H9 (cell line): ENCODE measurements around the gene CARD19. TPM values are rescaled to one million over a fixed set of nuclear protein-coding genes. Genes with fewer than 3 reads are reported as not detected.

Source experiments
- DNase-seq: peaks from one replicate; pipeline ENCODE4 v3.0.0-alpha.2; 2017
- H2AFZ ChIP-seq: one replicate; pipeline ENCODE4 v1.6.1; 2013; ENCODE audit warnings: mild to moderate bottlenecking, low read length, control low read depth, moderate library complexity
- H2AK5ac ChIP-seq: 2 replicates; pipeline ENCODE4 v1.6.1; 2013; ENCODE audit warnings: low read length, control low read depth, mixed read lengths; ENCODE audit not compliant: insufficient read length
- H2BK120ac ChIP-seq: one replicate; pipeline ENCODE4 v1.6.1; 2013; ENCODE audit warnings: low read depth, mild to moderate bottlenecking, low read length, control low read depth, inconsistent platforms; ENCODE audit not compliant: poor library complexity, severe bottlenecking
- H2BK12ac ChIP-seq: 2 replicates; pipeline ENCODE4 v1.6.1; 2013; ENCODE audit warnings: low read length, control low read depth, mixed read lengths, low read depth; ENCODE audit not compliant: insufficient read length
- H2BK15ac ChIP-seq: 2 replicates; pipeline ENCODE4 v1.6.1; 2013; ENCODE audit warnings: low read depth, low read length, control low read depth
- H2BK20ac ChIP-seq: one replicate; pipeline ENCODE4 v1.6.1; 2013; ENCODE audit warnings: low read depth, mild to moderate bottlenecking, low read length, control low read depth, inconsistent platforms; ENCODE audit not compliant: poor library complexity, severe bottlenecking
- H2BK5ac ChIP-seq: 2 replicates; pipeline ENCODE4 v1.6.1; 2013; ENCODE audit warnings: low read length, control low read depth, mixed read lengths; ENCODE audit not compliant: insufficient read length
- H3K14ac ChIP-seq: 2 replicates; pipeline ENCODE4 v1.6.1; 2013; ENCODE audit warnings: low read length, control low read depth; ENCODE audit not compliant: insufficient read depth
- H3K18ac ChIP-seq: 2 replicates; pipeline ENCODE4 v1.6.1; 2013; ENCODE audit warnings: low read depth, mild to moderate bottlenecking, mixed read lengths, low read length, control low read depth; ENCODE audit not compliant: insufficient read length
- H3K23ac ChIP-seq: 2 replicates; pipeline ENCODE4 v1.6.1; 2013; ENCODE audit warnings: low read length, control low read depth, mixed read lengths, low read depth; ENCODE audit not compliant: insufficient read length
- H3K23me2 ChIP-seq: 2 replicates; pipeline ENCODE4 v1.6.1; 2013; ENCODE audit warnings: low read depth, mild to moderate bottlenecking, mixed read lengths, low read length, control low read depth; ENCODE audit not compliant: insufficient read length, poor library complexity, severe bottlenecking
- H3K27ac ChIP-seq: 2 replicates; pipeline ENCODE4 v1.5.1; 2013; ENCODE audit warnings: low read length, control low read depth, mixed read lengths, low read depth; ENCODE audit not compliant: insufficient read length
- H3K27me3 ChIP-seq: 2 replicates; pipeline ENCODE4 v1.6.1; 2013; ENCODE audit warnings: low read length, control low read depth, inconsistent platforms; ENCODE audit not compliant: insufficient read depth
- H3K4ac ChIP-seq: 2 replicates; pipeline ENCODE4 v1.6.1; 2013; ENCODE audit warnings: low read depth, mild to moderate bottlenecking, control low read depth, inconsistent platforms, low read length, moderate library complexity
- H3K4me1 ChIP-seq: 2 replicates; pipeline ENCODE4 v1.6.1; 2013; ENCODE audit warnings: low read length, control low read depth, inconsistent platforms; ENCODE audit not compliant: insufficient read depth
- H3K4me2 ChIP-seq: 2 replicates; pipeline ENCODE4 v1.6.1; 2013; ENCODE audit warnings: low read length, control low read depth, mixed read lengths; ENCODE audit not compliant: insufficient read length, insufficient read depth
- H3K56ac ChIP-seq: 2 replicates; pipeline ENCODE4 v1.6.1; 2013; ENCODE audit warnings: low read depth, mild to moderate bottlenecking, mixed read lengths, low read length, control low read depth; ENCODE audit not compliant: insufficient read length
- H3K79me1 ChIP-seq: 2 replicates; pipeline ENCODE4 v1.6.1; 2013; ENCODE audit warnings: low read depth, mild to moderate bottlenecking, moderate library complexity, low read length, control low read depth, inconsistent platforms; ENCODE audit not compliant: insufficient read depth, poor library complexity, severe bottlenecking
- H3K79me2 ChIP-seq: 2 replicates; pipeline ENCODE4 v1.6.1; 2013; ENCODE audit warnings: low read length, control low read depth, inconsistent platforms; ENCODE audit not compliant: insufficient read depth
- H3K9ac ChIP-seq: 2 replicates; pipeline ENCODE4 v1.6.1; 2013; ENCODE audit warnings: low read length, control low read depth, mixed read lengths; ENCODE audit not compliant: insufficient read length; ENCODE audit errors: extremely low read depth
- H3K9me3 ChIP-seq: one replicate; pipeline ENCODE4 v1.6.1; 2013; ENCODE audit warnings: low read depth, low read length, inconsistent platforms; ENCODE audit not compliant: control insufficient read depth
- H3T11ph ChIP-seq: one replicate; pipeline ENCODE4 v1.6.1; 2013; ENCODE audit warnings: mild to moderate bottlenecking, low read length, control low read depth, inconsistent platforms
- H4K20me1 ChIP-seq: one replicate; pipeline ENCODE4 v1.6.1; 2013; ENCODE audit not compliant: control insufficient read depth, insufficient read length, insufficient read depth
- H4K5ac ChIP-seq: 2 replicates; pipeline ENCODE4 v1.6.1; 2013; ENCODE audit warnings: low read depth, mild to moderate bottlenecking, mixed read lengths, low read length, control low read depth; ENCODE audit not compliant: insufficient read length
- H4K8ac ChIP-seq: replicated peaks from 2 replicates; pipeline ENCODE4 v1.6.1; 2013; ENCODE audit warnings: low read length, control low read depth, mixed read lengths, low read depth; ENCODE audit not compliant: insufficient read length
- H4K91ac ChIP-seq: 2 replicates; pipeline ENCODE4 v1.6.1; 2013; ENCODE audit warnings: low read depth, mild to moderate bottlenecking, moderate library complexity, mixed read lengths, low read length, control low read depth; ENCODE audit not compliant: insufficient read length
- H3K27ac Mint-ChIP-seq, 3 experiments: 2 replicates in 2 of 3; 3 replicates in 1 of 3; pipeline ENCODE4 v1.8.0; 2020 to 2021; ENCODE audit warnings: mixed read lengths in 3 of 3, mild to moderate bottlenecking in 1 of 3, moderate library complexity in 1 of 3
- H3K27me3 Mint-ChIP-seq: 2 replicates; pipeline ENCODE4 v1.8.0; 2021; ENCODE audit warnings: low read depth, mild to moderate bottlenecking, moderate library complexity, mixed read lengths
- H3K36me3 Mint-ChIP-seq, 3 experiments: 2 replicates in 2 of 3; 3 replicates in 1 of 3; pipeline ENCODE4 v1.8.0; 2020 to 2021; ENCODE audit warnings: low read depth in 3 of 3, mixed read lengths in 3 of 3; ENCODE audit not compliant: insufficient read depth in 1 of 3
- H3K4me1 Mint-ChIP-seq, 2 experiments: 2 replicates each; pipeline ENCODE4 v1.8.0; 2020; ENCODE audit warnings: mixed read lengths in 2 of 2
- H3K4me3 Mint-ChIP-seq, 2 experiments: 2 replicates in 1 of 2; 3 replicates in 1 of 2; pipeline ENCODE4 v1.8.0; 2020 to 2021; ENCODE audit warnings: mild to moderate bottlenecking in 2 of 2, mixed read lengths in 2 of 2, moderate library complexity in 1 of 2
- H3K9me3 Mint-ChIP-seq, 2 experiments: 2 replicates in 1 of 2; 3 replicates in 1 of 2; pipeline ENCODE4 v1.8.0; 2020; ENCODE audit warnings: mild to moderate bottlenecking in 2 of 2, mixed read lengths in 2 of 2, moderate library complexity in 1 of 2
- CTCF ChIP-seq: fragments of 200-600 bp; sonication (generic); conservative IDR thresholded peaks from 3 replicates; pipeline ENCODE4 v1.8.0; 2021; ENCODE audit warnings: antibody characterized with exemption, mild to moderate bottlenecking
- WGBS: extraction: QIAGEN DNeasy Blood & Tissue Kit; methylation state at CpG from one replicate; pipeline ENCODE4 v1.1.7; 2013; ENCODE audit warnings: missing lambda C conversion rate, low lambda C conversion rate, mixed read lengths; ENCODE audit not compliant: insufficient read length; ENCODE audit errors: extremely low coverage; 5-methylcytosine and 5-hydroxymethylcytosine counted together
- total RNA-seq: library from RNA; stranded (reverse); gene quantifications from 2 replicates; pipeline ENCODE4 v1.2.1, GENCODE V29; 2021

CARD19 gene
- total RNA-seq, 1 experiment from 2014 or later: 21.4 TPM

GRCh38 chr9:93132946-93133680 is 37.1 kb downstream of the CARD19 start:
- H3K4me1 Mint-ChIP-seq: peaks cover 15 to 28% of the 10 kb centered on the region in 2 experiments
- Histone ChIP-seq H2BK15ac (no peak overlapping the region), H3K27me3 (peaks cover 5% of the 10 kb centered on the region; the same call in 1 of the 2 replicates), H3K18ac (no peak overlapping the region), H3K23me2 (no peaks in the 10 kb centered on the region), H2BK20ac (no peak overlapping the region), H3K4me2 (peak overlapping the region; percentile 48), H2BK5ac (no peak overlapping the region), H2BK12ac (no peak overlapping the region), H3K56ac (no peak overlapping the region), H4K91ac (no peak overlapping the region), H2AFZ (no peak overlapping the region), H3T11ph (no peak overlapping the region), H3K4me1 (no peaks in the 10 kb centered on the region; the same call in 1 of the 2 replicates), H3K9ac (no peak overlapping the region), H3K23ac (no peak overlapping the region), H4K5ac (no peak overlapping the region), H3K27ac (no peak overlapping the region), H3K4ac (no peak overlapping the region), H3K9me3 (no peaks in the 10 kb centered on the region), H3K14ac (no peak overlapping the region; the same call in 1 of the 2 replicates), H3K79me1 (no peaks in the 10 kb centered on the region), H4K20me1 (no peaks in the 10 kb centered on the region), H2BK120ac (no peak overlapping the region), H3K79me2 (no peaks in the 10 kb centered on the region), H2AK5ac (no peak overlapping the region), H4K8ac (no peak overlapping the region)
- no CpG with 5 or more reads among the region's 21 CpGs for WGBS
- no peaks in the 10 kb centered on the region for H3K9me3 Mint-ChIP-seq
- H3K27ac Mint-ChIP-seq: no peak overlapping the region
- peak overlapping the region; percentile 74 to 85 for H3K4me3 Mint-ChIP-seq
- DNase-seq: no peak
- no peak for TF ChIP-seq CTCF
- H3K36me3 Mint-ChIP-seq: no peaks in the 10 kb centered on the region; a peak in 1 of 7 replicates
- peaks cover 25% of the 10 kb centered on the region for H3K27me3 Mint-ChIP-seq
